Pancreas (tissue), 10 donors: ENCODE results near the gene APBA1. TPM values are rescaled to one million over a fixed set of nuclear protein-coding genes. Genes with fewer than 3 reads are reported as not detected.

Experiments
- ATAC-seq, 4 donors: fragments of 200-7000 bp; cut with Tn5 transposase; one replicate each; pipeline versions ENCODE4 v1.8.0 to v1.9.1; 2020; ENCODE audit warnings: mild to moderate bottlenecking in 4 of 4, moderate library complexity in 4 of 4
- DNase-seq, 6 donors: peaks; one replicate each; pipeline ENCODE4 v3.0.0-alpha.2; 2020
- FAIRE-seq: peaks from 2 replicates; lab custom pipeline; 2012; peaks lifted over from hg19 to GRCh38; lab: Jason Lieb, UNC
- H3K27ac ChIP-seq, 4 donors: fragments of 200-600 bp; sonication (generic); 1 replicate in 3 of 4; 2 replicates in 1 of 4; pipeline versions ENCODE4 v1.5.0 to v1.8.0; 2020
- H3K27me3 ChIP-seq, 4 donors: fragments of 200-600 bp; one replicate each; pipeline ENCODE4 v1.8.0; 2021
- H3K36me3 ChIP-seq, 3 donors: fragments of 200-600 bp; sonication (generic) in 1 of 3; one replicate each; pipeline versions ENCODE4 v1.5.0 to v1.8.0; 2020 to 2021
- H3K4me1 ChIP-seq, 3 donors: fragments of 200-600 bp; one replicate each; pipeline ENCODE4 v1.8.0; 2021
- H3K4me3 ChIP-seq, 4 donors: fragments of 200-600 bp; sonication (generic) in 2 of 4; one replicate each; pipeline versions ENCODE4 v1.5.0 to v1.8.0; 2020 to 2021
- H3K9me3 ChIP-seq, 4 donors: fragments of 200-600 bp; one replicate each; pipeline ENCODE4 v1.8.0; 2021
- CTCF ChIP-seq, 4 donors: fragments of 200-600 bp; sonication (generic) in 3 of 4; IDR thresholded peaks; one replicate each; pipeline versions ENCODE4 v1.5.0 to v1.8.0; 2021; ENCODE audit warnings: antibody characterized with exemption in 4 of 4
- WGBS, 2 donors: extraction: QIAGEN DNeasy Blood & Tissue Kit; methylation state at CpG; one replicate each; pipeline ENCODE4 v1.1.7; 2013; 5-methylcytosine and 5-hydroxymethylcytosine counted together
- intact Hi-C, 3 donors: fragments of 100-400 bp; cut with DNase I; formaldehyde crosslinking; loops; one replicate each; pipeline versions ENCODE4 v1.11.1 to v1.14.2; 2022
- polyA plus RNA-seq, 2 donors: library from polyadenylated mRNA; stranded (reverse); fragments of 200-250 nt; gene quantifications; one replicate each; pipeline ENCODE4 v1.2.3, GENCODE V29; 2013
- total RNA-seq, 6 donors: library from RNA; stranded (reverse); fragmentation: NEBNext Ultra II Directional in 4 of 6; extraction: Animal tissue kit (Norgen Biotek cat#: 25700) in 4 of 6; gene quantifications; one replicate each; pipeline versions ENCODE4 v1.2.1 to v1.2.4, GENCODE V29; 2021 to 2023
- donor health status: healthy with polysubstance abuse.
- donor health status: DM: no; HTN: no; CAD: no; lungs with moderate emphysema.
- donor health status: DM: no; HTN: no; CAD: no.
- donor health status: control.
- donor health status: control.
- donor health status: Bipolar disorder and iron deficiency.
- donor health status: DM: yes; HTN: yes; CAD: no.
- donor health status: DM: no; HTN: no; CAD: no.
- donor health status: DM: no; HTN: no; CAD: no.
- donor health status: DM: yes; HTN: yes; CAD: no.

The APBA1 gene
- total and polyA plus RNA-seq, 8 donors, result 0.68 to 3.2 (median 2.2) TPM

- H3K4me1 ChIP-seq, result peaks cover 0 to 4% (median 0%) of the 10 kb centered on the region in 3 donors
- intact Hi-C loops, result no loop called here
- DNase-seq (no peak), FAIRE-seq (no peak), ATAC-seq (no peak)
- H3K27ac ChIP-seq, result no peak overlapping the region
- no peaks in the 10 kb centered on the region for H3K9me3 ChIP-seq
- no peaks in the 10 kb centered on the region for H3K36me3 ChIP-seq
- no peaks in the 10 kb centered on the region for H3K27me3 ChIP-seq
- TF ChIP-seq CTCF (IDR thresholded peaks at IDR 0.05), result no peak
- 71 to 85% methylated on average over 1 of the region's 1 CpG for WGBS, 2 donors
- H3K4me3 ChIP-seq, result no peak overlapping the region
Measured at GRCh38 chr9:69653261-69653660, 18.9 kb downstream of the APBA1 start.

- Histone ChIP-seq H3K27me3 (no peaks in the 10 kb centered on the region), H3K27ac (no peak overlapping the region), H3K9me3 (no peaks in the 10 kb centered on the region), H3K4me1 (peaks cover 3 to 7% (median 4%) of the 10 kb centered on the region in 3 donors), H3K36me3 (no peaks in the 10 kb centered on the region), H3K4me3 (no peak overlapping the region)
- ATAC-seq, result no peak
- intact Hi-C loops, result loop anchor here in 1 of 3 donors (2.0 kb wide), 1 partner anchor 21 kb away; no protein-coding TSS in a partner anchor
- 42 to 51% methylated on average over 4 of the region's 4 CpGs for whole genome bisulfite sequencing, 2 donors
- TF ChIP-seq CTCF (IDR thresholded peaks at IDR 0.05), result no peak
- DNase-seq, result no peak
- no peak for FAIRE-seq
Measured at GRCh38 chr9:69649566-69650250, 22.5 kb downstream of the APBA1 start.

- intact Hi-C loops, result loop anchor here in 1 of 3 donors (2.0 kb wide), 1 partner anchor 19 kb away; no protein-coding TSS in a partner anchor
- Histone ChIP-seq H3K9me3 (no peaks in the 10 kb centered on the region), H3K27ac (no peak overlapping the region), H3K36me3 (no peaks in the 10 kb centered on the region), H3K27me3 (no peaks in the 10 kb centered on the region), H3K4me3 (no peak overlapping the region), H3K4me1 (peaks cover 3 to 8% (median 4%) of the 10 kb centered on the region in 3 donors)
- no peak for TF ChIP-seq CTCF (IDR thresholded peaks at IDR 0.05)
- 95 to 96% methylated on average over 3 of the region's 3 CpGs for WGBS, 2 donors
- ATAC-seq, result no peak
- DNase-seq, result no peak
- no peak for FAIRE-seq
Measured at GRCh38 chr9:69647804-69648203, 24.4 kb downstream of the APBA1 start.

GRCh38 chr9:69646810-69647209, 25.4 kb downstream of the APBA1 start:
- H3K27ac ChIP-seq, result no peak overlapping the region
- no peaks in the 10 kb centered on the region for H3K36me3 ChIP-seq
- no peak for TF ChIP-seq CTCF (IDR thresholded peaks at IDR 0.05)
- H3K27me3 ChIP-seq, result no peaks in the 10 kb centered on the region
- DNase-seq (no peak), FAIRE-seq (no peak), ATAC-seq (no peak)
- H3K9me3 ChIP-seq, result no peaks in the 10 kb centered on the region
- intact Hi-C loops, result no loop called here
- H3K4me1 ChIP-seq, result peaks cover 3 to 8% (median 4%) of the 10 kb centered on the region in 3 donors
- 77 to 80% methylated on average over 3 of the region's 3 CpGs for WGBS, 2 donors
- H3K4me3 ChIP-seq, result no peak overlapping the region

GRCh38 chr9:69645488-69645887, 26.7 kb downstream of the APBA1 start:
- no peak for FAIRE-seq
- intact Hi-C loops, result no loop called here
- H3K4me3 ChIP-seq, result peak overlapping the region in 1 of 4 donors; percentile 8
- peak overlapping the region in 3 of 4 donors; percentile 27 to 79 (median 68) for H3K27ac ChIP-seq
- H3K36me3 ChIP-seq, result no peaks in the 10 kb centered on the region
- peaks cover 3 to 8% (median 4%) of the 10 kb centered on the region in 3 donors for H3K4me1 ChIP-seq
- peak; percentile 66 to 90 (median 87) for DNase-seq
- no peak for TF ChIP-seq CTCF (IDR thresholded peaks at IDR 0.05)
- no peaks in the 10 kb centered on the region for H3K9me3 ChIP-seq
- peak; percentile 97 to 98 (median 98) for ATAC-seq
- WGBS, 2 donors, result 10 to 13% methylated on average over 10 of the region's 10 CpGs
- no peaks in the 10 kb centered on the region for H3K27me3 ChIP-seq
